ENCODE data around the gene SLC16A10.

DNA sequence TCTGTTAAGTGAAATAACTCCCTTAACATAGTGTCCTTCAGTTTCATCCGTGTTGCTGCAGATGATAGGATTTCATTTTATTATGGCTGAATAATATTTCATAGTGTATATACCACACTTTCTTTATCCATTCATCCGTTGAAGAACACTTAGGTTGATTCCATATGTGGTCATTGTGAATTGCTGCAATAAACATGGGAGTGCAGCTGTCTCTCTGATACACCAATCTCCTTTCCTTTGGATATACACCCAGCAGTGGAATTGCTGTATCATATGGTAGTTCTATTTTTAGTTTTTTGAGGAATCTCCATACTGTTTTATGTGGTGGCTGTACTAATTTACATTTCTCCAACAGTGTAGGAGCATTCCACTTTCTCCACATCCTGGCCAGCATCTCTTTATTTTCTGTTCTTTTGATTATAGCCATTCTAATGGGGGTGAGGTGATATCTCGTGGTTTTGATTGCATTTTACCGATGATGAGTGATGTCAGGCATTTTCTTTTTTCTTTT lies 193.2 kb downstream of the SLC16A10 start:
- no peak for TF ChIP-seq POLR2A (IDR thresholded peaks at IDR 0.05; ENCODE audit: low read depth)
- TF ChIP-seq, protein P1, sequence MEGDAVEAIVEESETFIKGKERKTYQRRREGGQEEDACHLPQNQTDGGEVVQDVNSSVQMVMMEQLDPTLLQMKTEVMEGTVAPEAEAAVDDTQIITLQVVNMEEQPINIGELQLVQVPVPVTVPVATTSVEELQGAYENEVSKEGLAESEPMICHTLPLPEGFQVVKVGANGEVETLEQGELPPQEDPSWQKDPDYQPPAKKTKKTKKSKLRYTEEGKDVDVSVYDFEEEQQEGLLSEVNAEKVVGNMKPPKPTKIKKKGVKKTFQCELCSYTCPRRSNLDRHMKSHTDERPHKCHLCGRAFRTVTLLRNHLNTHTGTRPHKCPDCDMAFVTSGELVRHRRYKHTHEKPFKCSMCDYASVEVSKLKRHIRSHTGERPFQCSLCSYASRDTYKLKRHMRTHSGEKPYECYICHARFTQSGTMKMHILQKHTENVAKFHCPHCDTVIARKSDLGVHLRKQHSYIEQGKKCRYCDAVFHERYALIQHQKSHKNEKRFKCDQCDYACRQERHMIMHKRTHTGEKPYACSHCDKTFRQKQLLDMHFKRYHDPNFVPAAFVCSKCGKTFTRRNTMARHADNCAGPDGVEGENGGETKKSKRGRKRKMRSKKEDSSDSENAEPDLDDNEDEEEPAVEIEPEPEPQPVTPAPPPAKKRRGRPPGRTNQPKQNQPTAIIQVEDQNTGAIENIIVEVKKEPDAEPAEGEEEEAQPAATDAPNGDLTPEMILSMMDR (IDR thresholded peaks at IDR 0.05): no peak
